GM12878 (cell line): ENCODE results near the gene DDX52. TPM values are rescaled to one million over a fixed set of nuclear protein-coding genes. Genes with fewer than 3 reads are reported as not detected.
"Not testable (repeated sequence)": the region's sequence is repeated elsewhere in the genome, so short reads cannot be mapped to it uniquely, and the experiment has no call there.

Experiments
- ATAC-seq: fragments of 200-7000 bp; cut with Tn5 transposase; 3 replicates; pipeline ENCODE4 v1.9.1; 2020; ENCODE audit warnings: mild to moderate bottlenecking, moderate library complexity
- BruUV-seq: library from RNA; stranded (reverse); fragments of 400-500 nt; replicated peaks from 2 replicates; lab custom pipeline; 2021; lab: Mats Ljungman, UMichigan
- CTCF ChIA-PET: fragments of 300-600 bp; sonication (Branson Sonifier 250); formaldehyde crosslinking; extraction: SDS; loops from one replicate; lab custom pipeline; 2021; ENCODE audit warnings: inconsistent platforms; lab: Yijun Ruan, JAX
- POLR2A ChIA-PET: fragments of 350-600 bp; formaldehyde crosslinking; extraction: SDS; loops from one replicate; lab custom pipeline; 2021; ENCODE audit warnings: inconsistent platforms; lab: Charles Lee
- RAD21 ChIA-PET: fragments of 300-600 bp; sonication (Branson Sonifier 250); formaldehyde crosslinking; loops from one replicate; lab custom pipeline; 2023; ENCODE audit warnings: antibody characterized with exemption; ENCODE audit not compliant: unreplicated experiment; lab: Charles Lee
- SMC1A ChIA-PET: fragments of 300-600 bp; sonication (Branson Sonifier 250); formaldehyde crosslinking; loops from one replicate; lab custom pipeline; 2023; ENCODE audit not compliant: unreplicated experiment, uncharacterized antibody; lab: Charles Lee
- DNase-seq: peaks from one replicate; pipeline ENCODE4 v3.0.0-alpha.2; 2011; ENCODE audit warnings: low read depth, low spot score
- FAIRE-seq: peaks from 3 replicates; lab custom pipeline; 2011; peaks lifted over from hg19 to GRCh38; lab: Jason Lieb, UNC
- H2AFZ ChIP-seq: 2 replicates; pipeline ENCODE4 v1.6.0; 2011; ENCODE audit warnings: low read depth, low read length, control low read depth; ENCODE audit not compliant: control insufficient read depth
- H3K27ac ChIP-seq: 2 replicates; pipeline ENCODE4 v1.5.1; 2011; ENCODE audit warnings: control low read depth; ENCODE audit not compliant: control insufficient read depth, insufficient read depth
- H3K27me3 ChIP-seq, 2 experiments: replicated peaks in 1 of 2; 2 replicates each; pipeline versions ENCODE4 v1.6.0 to v1.6.1; 2011; ENCODE audit warnings: low read length in 1 of 2; ENCODE audit not compliant: control insufficient read depth in 2 of 2, insufficient read depth in 2 of 2
- H3K36me3 ChIP-seq, 2 experiments: 2 replicates each; pipeline ENCODE4 v1.5.1; 2011; ENCODE audit warnings: low read length in 1 of 2; ENCODE audit not compliant: control insufficient read depth in 2 of 2, insufficient read depth in 2 of 2
- H3K4me1 ChIP-seq: 2 replicates; pipeline ENCODE4 v1.6.1; 2011; ENCODE audit warnings: mild to moderate bottlenecking, low read length, moderate library complexity, mixed read lengths; ENCODE audit not compliant: control insufficient read depth, insufficient read depth
- H3K4me2 ChIP-seq: 2 replicates; pipeline ENCODE4 v1.6.0; 2011; ENCODE audit warnings: control low read depth; ENCODE audit not compliant: control insufficient read depth, insufficient read depth
- H3K4me3 ChIP-seq: fragments of 200-600 bp; sonication (generic); 2 replicates; pipeline ENCODE4 v1.5.1; 2016
- H3K79me2 ChIP-seq: 2 replicates; pipeline ENCODE4 v1.6.0; 2011; ENCODE audit warnings: low read length; ENCODE audit not compliant: control insufficient read depth, insufficient read depth
- H3K9ac ChIP-seq: 2 replicates; pipeline ENCODE4 v1.8.0; 2011; ENCODE audit warnings: low read length, control low read depth, mixed read lengths; ENCODE audit not compliant: control insufficient read depth, insufficient read depth
- H3K9me3 ChIP-seq: replicated peaks from 3 replicates; pipeline ENCODE4 v1.5.1; 2011; ENCODE audit warnings: mild to moderate bottlenecking, low read length; ENCODE audit not compliant: control insufficient read depth, insufficient read depth
- H4K20me1 ChIP-seq: 2 replicates; pipeline ENCODE4 v1.6.0; 2011; ENCODE audit not compliant: control insufficient read depth, insufficient read depth
- EGR1 ChIP-seq, 2 experiments: IDR thresholded peaks; 1 replicate in 1 of 2; 2 replicates in 1 of 2; pipeline ENCODE4 v1.6.1; 2011 to 2012; ENCODE audit warnings: low read depth in 2 of 2, low read length in 2 of 2, borderline replicate concordance in 1 of 2, mild to moderate bottlenecking in 1 of 2, moderate library complexity in 1 of 2
- FOS ChIP-seq: IDR thresholded peaks from 3 replicates; pipeline ENCODE4 v1.6.1; 2011; ENCODE audit warnings: borderline replicate concordance; ENCODE audit not compliant: insufficient read length; ENCODE audit errors: extremely low read depth
- HDAC2 ChIP-seq: fragments of 200-600 bp; sonication (generic); IDR thresholded peaks from 2 replicates; pipeline ENCODE4 v1.6.1; 2017
- HDAC6 ChIP-seq: fragments of 200-600 bp; sonication (generic); IDR thresholded peaks from one replicate; pipeline ENCODE4 v1.8.0; 2017; ENCODE audit warnings: antibody characterized with exemption; ENCODE audit not compliant: unreplicated experiment
- MYC ChIP-seq: IDR thresholded peaks from 2 replicates; pipeline ENCODE4 v1.6.1; 2011; ENCODE audit warnings: mild to moderate bottlenecking, low read length, moderate library complexity, inconsistent platforms; ENCODE audit not compliant: insufficient read depth, insufficient replicate concordance, insufficient read length, severe bottlenecking
- NR2C1 ChIP-seq: fragments of 450-650 bp; IDR thresholded peaks from 2 replicates; pipeline ENCODE4 v1.6.1; 2017; ENCODE audit warnings: antibody characterized with exemption, mild to moderate bottlenecking, moderate library complexity
- PML ChIP-seq: IDR thresholded peaks from 2 replicates; pipeline ENCODE4 v1.6.1; 2012; ENCODE audit warnings: low read length, inconsistent platforms
- RCOR1 ChIP-seq: conservative IDR thresholded peaks from 2 replicates; pipeline ENCODE4 v1.6.1; 2012; ENCODE audit warnings: low read depth, low read length, improper control_type of control experiment
- RELA ChIP-seq: fragments of 450-650 bp; IDR thresholded peaks from 2 replicates; pipeline ENCODE4 v1.8.0; 2014; ENCODE audit warnings: borderline replicate concordance; ENCODE audit not compliant: partially characterized antibody
- SMARCA5 ChIP-seq: fragments of 450-650 bp; IDR thresholded peaks from 2 replicates; pipeline ENCODE4 v1.6.1; 2017; ENCODE audit warnings: mild to moderate bottlenecking
- STAT1 ChIP-seq: fragments of 450-650 bp; conservative IDR thresholded peaks from 2 replicates; pipeline ENCODE4 v1.6.1; 2014; ENCODE audit warnings: antibody characterized with exemption, mild to moderate bottlenecking
- TARDBP ChIP-seq: IDR thresholded peaks from 2 replicates; pipeline ENCODE4 v1.6.1; 2016; ENCODE audit warnings: borderline replicate concordance
- WGBS: methylation state at CpG from one replicate; pipeline ENCODE4 v1.1.6; 2016; ENCODE audit warnings: low lambda C conversion rate; ENCODE audit not compliant: insufficient replicate concordance, insufficient coverage; ENCODE audit errors: missing lambda C conversion rate; 5-methylcytosine and 5-hydroxymethylcytosine counted together
- in situ Hi-C: fragments of 300-500 bp; cut with MboI; formaldehyde crosslinking; loops from 9 replicates; pipeline ENCODE4 v1.14.3; 2018; ENCODE audit warnings: mixed read lengths
- intact Hi-C: fragments of 100-400 bp; cut with micrococcal nuclease; formaldehyde crosslinking; loops from one replicate; pipeline ENCODE4 v1.14.2; 2022; ENCODE audit not compliant: unreplicated experiment
- polyA plus RNA-seq, 11 experiments: library from polyadenylated mRNA; depleted of rRNA in 4 of 11; unstranded in 6 of 11; stranded (reverse) in 5 of 11; fragments of >200 nt; fragmentation: Nextera tagmentation in 4 of 11; fragmentation: Illumina TruSeq in 1 of 11; extraction: Ambion mirVana in 4 of 11; extraction: Trizol in 1 of 11; gene quantifications; 1 replicate in 1 of 11; 2 replicates in 10 of 11; pipeline versions ENCODE4 v1.2.1 to v1.2.3, GENCODE V29; 2011 to 2016; ENCODE audit warnings: inconsistent platforms in 2 of 11, missing spikeins in 2 of 11, low read depth in 1 of 11
- total RNA-seq, 4 experiments: library from RNA; depleted of rRNA in 3 of 4; stranded (reverse); fragments of >200 nt in 3 of 4; fragmentation: Illumina TruSeq in 1 of 4; extraction: Trizol in 1 of 4; gene quantifications; 2 replicates each; pipeline versions ENCODE4 v1.2.1 to v1.2.3, GENCODE V29; 2013 to 2021

Gene DDX52
- total and polyA plus RNA-seq, 10 of the 15 experiments (the other 5 are each of a cell fraction or from before 2014, with no cell fraction given), result 14.8 to 49.7 (median 26.3) TPM

DNA sequence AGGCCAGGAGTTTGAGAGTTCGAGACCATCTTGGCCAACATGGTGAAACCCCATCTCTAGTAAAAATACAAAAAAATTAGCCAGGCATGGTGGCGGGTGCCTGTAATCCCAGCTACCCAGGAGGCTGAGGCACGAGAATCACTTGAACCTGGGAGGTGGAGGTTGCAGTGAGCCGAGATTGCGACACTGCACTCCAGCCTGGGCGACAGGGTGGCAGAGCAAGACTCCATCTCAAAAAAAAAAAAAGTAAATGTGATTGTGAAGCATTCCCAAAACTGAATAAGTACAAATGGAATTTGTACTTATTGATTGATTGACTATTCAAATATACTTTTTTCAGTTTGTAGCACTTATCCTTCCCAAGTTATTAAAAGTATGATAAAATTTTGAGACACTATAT is 26.8 kb downstream of the DDX52 start:
- POLR2A ChIA-PET, H3K9ac ChIP-seq, BruUV-seq, CTCF ChIA-PET, H3K27ac ChIP-seq, DNase-seq, SMC1A ChIA-PET, FAIRE-seq, H3K27me3 ChIP-seq, H3K79me2 ChIP-seq, H4K20me1 ChIP-seq, H3K4me2 ChIP-seq, H2AFZ ChIP-seq, intact Hi-C loops, H3K4me1 ChIP-seq, ATAC-seq, H3K4me3 ChIP-seq, H3K9me3 ChIP-seq, RAD21 ChIA-PET: not testable (repeated sequence)
- 95% methylated on average over 6 of the region's 6 CpGs for WGBS
- in situ Hi-C loops, result loop anchor here (25.0 kb wide), 1 partner anchor 1821 kb away; no protein-coding TSS in a partner anchor
- peaks cover 2 to 30% of the 10 kb centered on the region in 2 experiments for H3K36me3 ChIP-seq

DNA sequence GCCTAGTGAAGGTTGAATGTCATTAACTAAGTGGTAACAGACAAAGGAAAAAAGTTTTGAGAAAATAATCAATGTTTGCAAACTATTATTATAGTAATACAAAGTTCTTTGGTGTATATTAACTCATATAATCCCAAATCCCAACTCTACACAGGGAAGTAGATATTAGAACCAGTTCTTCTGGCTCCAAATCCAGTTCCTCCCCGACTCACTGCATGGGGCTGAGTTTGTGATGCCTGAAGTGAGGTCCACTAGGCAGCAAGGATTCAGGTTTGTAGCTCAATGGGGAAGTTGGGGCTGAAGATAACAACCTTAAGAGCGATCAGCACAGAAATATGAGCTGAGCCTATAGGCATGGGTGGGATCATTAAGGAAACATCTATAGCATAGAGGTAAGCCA is 28.4 kb downstream of the DDX52 start:
- FAIRE-seq, result no peak
- no peaks in the 10 kb centered on the region for H3K79me2 ChIP-seq
- H2AFZ ChIP-seq, result no peak overlapping the region
- BruUV-seq, result no TSS peak
- H3K9me3 ChIP-seq, result no peaks in the 10 kb centered on the region
- 100% methylated on average over 2 of the region's 2 CpGs for WGBS
- H4K20me1 ChIP-seq, result no peaks in the 10 kb centered on the region
- ChIA-PET SMC1A (no interaction called here), POLR2A (interaction anchor here (0.5 kb wide), 1 partner anchor 1055 kb away, joined by 5 read pairs; no protein-coding TSS in a partner anchor), CTCF (interaction anchor here (0.6 kb wide), 1 partner anchor 42 kb away, joined by 4 read pairs; no protein-coding TSS in a partner anchor), RAD21 (no interaction called here)
- H3K36me3 ChIP-seq, result peaks cover 2 to 22% of the 10 kb centered on the region in 2 experiments
- no peaks in the 10 kb centered on the region for H3K4me1 ChIP-seq
- H3K9ac ChIP-seq, result no peak overlapping the region
- no peak for ATAC-seq
- no peak overlapping the region for H3K4me3 ChIP-seq
- no peak overlapping the region for H3K27ac ChIP-seq
- in situ Hi-C loops, result loop anchor here (5.0 to 25.0 kb wide), 2 partner anchors 53 to 1822 kb away; no protein-coding TSS in a partner anchor
- intact Hi-C loops, result no loop called here
- H3K27me3 ChIP-seq, result no peaks in the 10 kb centered on the region
- no peak for TF ChIP-seq FOS
- no peak for TF ChIP-seq HDAC6
- no peak for TF ChIP-seq STAT1
- no peak for TF ChIP-seq TARDBP
- TF ChIP-seq EGR1 (IDR thresholded peaks at IDR 0.05; ENCODE audit: borderline replicate concordance in 1 of 2, low read depth in 2 of 2, low read length in 2 of 2), result no peak
- no peak for TF ChIP-seq HDAC2
- TF ChIP-seq NR2C1, result no peak
- TF ChIP-seq RCOR1, result no peak
- TF ChIP-seq RELA, result no peak
- TF ChIP-seq MYC, result no peak
- no peak for TF ChIP-seq SMARCA5
- no peak for TF ChIP-seq PML
- DNase-seq, result no peak
- H3K4me2 ChIP-seq, result no peak overlapping the region
